Raji (cell line): ENCODE data around the gene TM2D3.

Experiments
- POLR2A ChIP-seq: IDR thresholded peaks from 2 replicates; pipeline ENCODE4 v1.6.1; 2011; ENCODE audit warnings: low read depth, low read length, control low read depth; ENCODE audit not compliant: insufficient read depth

The TM2D3 gene

GRCh38 chr15:101599091-101599490 is 53.1 kb downstream of the TM2D3 start:
- no peak for TF ChIP-seq POLR2A

- no peak for TF ChIP-seq POLR2A
These were observed 54.7 kb downstream of the TM2D3 start for GRCh38 chr15:101597360-101597928.

GRCh38 chr15:101596633-101597032 is 55.5 kb downstream of the TM2D3 start:
- no peak for TF ChIP-seq POLR2A
